WTC11 (cell line): ENCODE measurements around the gene MMP11. TPM values are rescaled to one million over a fixed set of nuclear protein-coding genes. Genes with fewer than 3 reads are reported as not detected.
A peak's percentile ranks its signal among the peaks of the same experiment; 100 is the strongest.

ENCODE experiments used
- ATAC-seq: fragments of 200-7000 bp; cut with Tn5 transposase; 2 replicates; pipeline ENCODE4 v1.10.0; 2021; ENCODE audit warnings: mild to moderate bottlenecking, moderate library complexity
- CTCF ChIA-PET: fragments of 300-600 bp; sonication (Branson Sonifier 250); formaldehyde crosslinking; loops from one replicate; lab custom pipeline; 2021; ENCODE audit warnings: antibody characterized with exemption; lab: Charles Lee
- POLR2A ChIA-PET: fragments of 350-600 bp; sonication (Branson Sonifier 250); formaldehyde crosslinking; loops from one replicate; lab custom pipeline; 2021; ENCODE audit warnings: antibody characterized with exemption; lab: Charles Lee
- DNase-seq: peaks from one replicate; pipeline ENCODE4 v3.0.0; 2021; ENCODE audit warnings: low spot score
- H3K27ac Mint-ChIP-seq: 2 replicates; pipeline ENCODE4 v1.8.0; 2021; ENCODE audit warnings: mixed read lengths
- H3K27me3 Mint-ChIP-seq: 2 replicates; pipeline ENCODE4 v1.8.0; 2021; ENCODE audit warnings: low read depth, mild to moderate bottlenecking, moderate library complexity, mixed read lengths
- H3K36me3 Mint-ChIP-seq: 2 replicates; pipeline ENCODE4 v1.8.0; 2021; ENCODE audit warnings: mixed read lengths
- H3K4me1 Mint-ChIP-seq: 2 replicates; pipeline ENCODE4 v1.8.0; 2022; ENCODE audit warnings: mixed read lengths
- H3K4me3 Mint-ChIP-seq: 2 replicates; pipeline ENCODE4 v1.8.0; 2021; ENCODE audit warnings: mild to moderate bottlenecking, moderate library complexity, mixed read lengths
- H3K9me3 Mint-ChIP-seq: 2 replicates; pipeline ENCODE4 v1.8.0; 2021; ENCODE audit warnings: mixed read lengths
- CREB1 ChIP-seq: sonication (generic); formaldehyde crosslinking; IDR thresholded peaks from 2 replicates; pipeline ENCODE4 v1.8.0; 2023; ENCODE audit warnings: mild to moderate bottlenecking, missing genetic modification reagents
- ETV6 ChIP-seq: sonication (generic); formaldehyde crosslinking; IDR thresholded peaks from 2 replicates; pipeline ENCODE4 v1.8.1; 2022; ENCODE audit warnings: mild to moderate bottlenecking, missing genetic modification reagents
- FOXP1 ChIP-seq: sonication (generic); formaldehyde crosslinking; IDR thresholded peaks from 2 replicates; pipeline ENCODE4 v1.8.0; 2022; ENCODE audit warnings: missing genetic modification reagents, mild to moderate bottlenecking, moderate library complexity, borderline replicate concordance
- GABPB1 ChIP-seq: sonication (generic); formaldehyde crosslinking; IDR thresholded peaks from 2 replicates; pipeline ENCODE4 v1.8.1; 2023; ENCODE audit warnings: mild to moderate bottlenecking, missing genetic modification reagents
- JAZF1 ChIP-seq: fragments of 250-450 bp; sonication (Bioruptor Pico); IDR thresholded peaks from 2 replicates; pipeline ENCODE4 v1.9.0; 2021; ENCODE audit warnings: moderate library complexity, mild to moderate bottlenecking, inconsistent platforms
- NR1H2 ChIP-seq: sonication (generic); formaldehyde crosslinking; IDR thresholded peaks from 2 replicates; pipeline ENCODE4 v1.9.0; 2021; ENCODE audit warnings: mild to moderate bottlenecking, moderate library complexity, missing genetic modification reagents
- NR3C1 ChIP-seq: sonication (generic); formaldehyde crosslinking; conservative IDR thresholded peaks from 2 replicates; pipeline ENCODE4 v1.8.1; 2023; ENCODE audit warnings: low read depth, mild to moderate bottlenecking, missing genetic modification reagents
- RELA ChIP-seq: sonication (generic); formaldehyde crosslinking; IDR thresholded peaks from 2 replicates; pipeline ENCODE4 v1.8.1; 2022; ENCODE audit warnings: missing genetic modification reagents, mild to moderate bottlenecking, borderline replicate concordance
- RORB ChIP-seq: fragments of 250-450 bp; sonication (Bioruptor Pico); IDR thresholded peaks from 2 replicates; pipeline ENCODE4 v1.9.0; 2021; ENCODE audit warnings: mild to moderate bottlenecking
- SP1 ChIP-seq: sonication (generic); formaldehyde crosslinking; conservative IDR thresholded peaks from 2 replicates; pipeline ENCODE4 v1.8.1; 2022; ENCODE audit warnings: missing genetic modification reagents
- ZNF219 ChIP-seq: sonication (generic); formaldehyde crosslinking; IDR thresholded peaks from 2 replicates; pipeline ENCODE4 v1.8.0; 2023; ENCODE audit warnings: missing genetic modification reagents, mild to moderate bottlenecking, borderline replicate concordance
- ZNF396 ChIP-seq: fragments of 250-450 bp; sonication (Bioruptor Pico); IDR thresholded peaks from 2 replicates; pipeline ENCODE4 v1.8.0; 2021; ENCODE audit warnings: mild to moderate bottlenecking, moderate library complexity, borderline replicate concordance
- ZNF416 ChIP-seq: fragments of 250-450 bp; sonication (Bioruptor Pico); IDR thresholded peaks from 2 replicates; pipeline ENCODE4 v1.9.0; 2021; ENCODE audit warnings: mild to moderate bottlenecking, inconsistent platforms
- ZNF423 ChIP-seq: fragments of 250-450 bp; sonication (Bioruptor Pico); IDR thresholded peaks from 2 replicates; pipeline ENCODE4 v2.1.2; 2022; ENCODE audit warnings: mild to moderate bottlenecking, moderate library complexity
- ZSCAN18 ChIP-seq: fragments of 250-450 bp; sonication (Bioruptor Pico); IDR thresholded peaks from 2 replicates; pipeline ENCODE4 v2.1.2; 2022; ENCODE audit warnings: mild to moderate bottlenecking, moderate library complexity
- total RNA-seq: library from RNA; stranded (reverse); gene quantifications from 3 replicates; pipeline ENCODE4 v1.2.3, GENCODE V29; 2021
- TF ChIP-seq, protein P1 (sequence below): sonication (generic); formaldehyde crosslinking; IDR thresholded peaks from 2 replicates; pipeline ENCODE4 v1.8.1; 2023; ENCODE audit warnings: mild to moderate bottlenecking, missing genetic modification reagents, moderate library complexity
- TF ChIP-seq, protein P2 (sequence below): fragments of 250-450 bp; sonication (Bioruptor Pico); IDR thresholded peaks from 2 replicates; pipeline ENCODE4 v1.9.0; 2021; ENCODE audit warnings: mild to moderate bottlenecking
- TF ChIP-seq, protein P3 (sequence below): sonication (generic); formaldehyde crosslinking; IDR thresholded peaks from 2 replicates; pipeline ENCODE4 v1.8.0; 2022; ENCODE audit warnings: mild to moderate bottlenecking, missing genetic modification reagents
- TF ChIP-seq, protein P4 (sequence below): sonication (generic); formaldehyde crosslinking; IDR thresholded peaks from 2 replicates; pipeline ENCODE4 v1.8.1; 2022; ENCODE audit warnings: mild to moderate bottlenecking, missing genetic modification reagents, moderate library complexity, borderline replicate concordance

The MMP11 gene
- total RNA-seq, 1 experiment from 2014 or later = 16.5 TPM

DNA sequence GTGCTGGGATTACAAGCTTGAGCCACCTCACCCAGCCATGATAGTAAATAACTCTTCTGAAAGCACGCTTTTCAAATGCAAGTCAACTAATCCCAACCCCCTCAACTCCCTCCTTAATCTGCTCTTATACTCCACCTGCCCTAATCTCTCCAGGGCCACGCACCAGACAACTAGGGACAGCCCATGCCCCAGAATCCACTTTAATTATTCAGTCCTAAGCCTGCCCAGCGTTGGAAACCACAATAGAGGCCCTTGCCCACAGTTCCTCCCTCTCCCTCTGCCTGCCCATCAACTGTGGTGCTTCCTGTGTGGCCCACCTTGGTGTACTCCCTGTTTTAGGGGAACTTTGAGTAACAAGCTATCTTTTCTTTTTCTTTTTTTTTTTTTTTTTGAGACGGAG lies 15.8 kb upstream of the MMP11 start (continued):
- no peak for TF ChIP-seq ZNF423 (CRISPR knock-in tag)
- TF ChIP-seq, all 79 proteins: peak for 0

- peaks cover 25% of the 10 kb centered on the region for H3K4me1 Mint-ChIP-seq
- H3K9me3 Mint-ChIP-seq = no peaks in the 10 kb centered on the region
- no peak overlapping the region for H3K27ac Mint-ChIP-seq
- POLR2A ChIA-PET = no interaction called here
- ATAC-seq = no peak
- peaks cover 5% of the 10 kb centered on the region for H3K27me3 Mint-ChIP-seq
- CTCF ChIA-PET = interaction anchor here (0.6 to 1.3 kb wide), 2 partner anchors 9 to 110 kb away, joined by 4 to 6 read pairs; no protein-coding TSS in a partner anchor
- no peak for TF ChIP-seq ZNF416 (CRISPR knock-in tag)
- TF ChIP-seq RELA (CRISPR knock-in tag) = no peak
- TF ChIP-seq RORB (CRISPR knock-in tag) = no peak
- no peak for TF ChIP-seq SP1
- TF ChIP-seq ZSCAN18 (CRISPR knock-in tag) = no peak
- TF ChIP-seq ZNF396 (CRISPR knock-in tag) = no peak
- no peak for TF ChIP-seq ZNF423 (CRISPR knock-in tag)
- no peak for TF ChIP-seq ETV6
- H3K36me3 Mint-ChIP-seq = no peaks in the 10 kb centered on the region
- no peak for DNase-seq
- H3K4me3 Mint-ChIP-seq = no peak overlapping the region
These were observed 13.1 kb upstream of the MMP11 start for GRCh38 chr22:23759566-23759965.

DNA sequence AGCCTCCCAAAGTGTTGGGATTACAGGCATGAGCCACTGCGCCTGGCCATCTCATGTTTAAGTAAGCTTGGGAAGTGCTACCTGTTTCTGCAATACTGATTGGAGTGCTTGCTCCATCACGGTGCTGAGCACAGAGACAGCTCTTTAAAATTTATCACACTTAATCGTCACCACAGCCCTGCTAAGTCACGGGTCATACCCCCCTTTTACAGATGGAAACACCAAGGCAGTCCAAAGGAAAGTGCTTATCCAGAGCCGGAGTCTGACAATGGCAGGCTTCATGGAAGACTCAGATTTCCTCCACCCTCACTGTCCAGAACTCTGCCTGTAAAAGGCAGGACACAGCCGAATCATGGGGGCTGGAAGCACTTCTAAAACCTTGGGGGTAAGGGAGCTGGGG lies 12.6 kb upstream of the MMP11 start:
- peak overlapping the region; percentile 20; the same call in 1 of the 2 replicates for H3K27ac Mint-ChIP-seq
- H3K4me1 Mint-ChIP-seq = peaks cover 27% of the 10 kb centered on the region
- H3K27me3 Mint-ChIP-seq = peaks cover 5% of the 10 kb centered on the region
- H3K36me3 Mint-ChIP-seq = no peaks in the 10 kb centered on the region
- TF ChIP-seq ZNF423 (CRISPR knock-in tag) (no peak), NR1H2 (CRISPR knock-in tag) (no peak), JAZF1 (CRISPR knock-in tag) (no peak), CREB1 (CRISPR knock-in tag) (no peak), NR3C1 (CRISPR knock-in tag) (no peak), GABPB1 (CRISPR knock-in tag) (no peak), ETV6 (no peak), FOXP1 (CRISPR knock-in tag) (no peak), ZNF219 (CRISPR knock-in tag) (no peak)
- TF ChIP-seq, protein P1, sequence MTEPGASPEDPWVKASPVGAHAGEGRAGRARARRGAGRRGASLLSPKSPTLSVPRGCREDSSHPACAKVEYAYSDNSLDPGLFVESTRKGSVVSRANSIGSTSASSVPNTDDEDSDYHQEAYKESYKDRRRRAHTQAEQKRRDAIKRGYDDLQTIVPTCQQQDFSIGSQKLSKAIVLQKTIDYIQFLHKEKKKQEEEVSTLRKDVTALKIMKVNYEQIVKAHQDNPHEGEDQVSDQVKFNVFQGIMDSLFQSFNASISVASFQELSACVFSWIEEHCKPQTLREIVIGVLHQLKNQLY (CRISPR knock-in tag) = no peak
- TF ChIP-seq, protein P2, sequence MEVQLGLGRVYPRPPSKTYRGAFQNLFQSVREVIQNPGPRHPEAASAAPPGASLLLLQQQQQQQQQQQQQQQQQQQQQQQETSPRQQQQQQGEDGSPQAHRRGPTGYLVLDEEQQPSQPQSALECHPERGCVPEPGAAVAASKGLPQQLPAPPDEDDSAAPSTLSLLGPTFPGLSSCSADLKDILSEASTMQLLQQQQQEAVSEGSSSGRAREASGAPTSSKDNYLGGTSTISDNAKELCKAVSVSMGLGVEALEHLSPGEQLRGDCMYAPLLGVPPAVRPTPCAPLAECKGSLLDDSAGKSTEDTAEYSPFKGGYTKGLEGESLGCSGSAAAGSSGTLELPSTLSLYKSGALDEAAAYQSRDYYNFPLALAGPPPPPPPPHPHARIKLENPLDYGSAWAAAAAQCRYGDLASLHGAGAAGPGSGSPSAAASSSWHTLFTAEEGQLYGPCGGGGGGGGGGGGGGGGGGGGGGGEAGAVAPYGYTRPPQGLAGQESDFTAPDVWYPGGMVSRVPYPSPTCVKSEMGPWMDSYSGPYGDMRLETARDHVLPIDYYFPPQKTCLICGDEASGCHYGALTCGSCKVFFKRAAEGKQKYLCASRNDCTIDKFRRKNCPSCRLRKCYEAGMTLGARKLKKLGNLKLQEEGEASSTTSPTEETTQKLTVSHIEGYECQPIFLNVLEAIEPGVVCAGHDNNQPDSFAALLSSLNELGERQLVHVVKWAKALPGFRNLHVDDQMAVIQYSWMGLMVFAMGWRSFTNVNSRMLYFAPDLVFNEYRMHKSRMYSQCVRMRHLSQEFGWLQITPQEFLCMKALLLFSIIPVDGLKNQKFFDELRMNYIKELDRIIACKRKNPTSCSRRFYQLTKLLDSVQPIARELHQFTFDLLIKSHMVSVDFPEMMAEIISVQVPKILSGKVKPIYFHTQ (CRISPR knock-in tag) = no peak
- TF ChIP-seq, protein P3, sequence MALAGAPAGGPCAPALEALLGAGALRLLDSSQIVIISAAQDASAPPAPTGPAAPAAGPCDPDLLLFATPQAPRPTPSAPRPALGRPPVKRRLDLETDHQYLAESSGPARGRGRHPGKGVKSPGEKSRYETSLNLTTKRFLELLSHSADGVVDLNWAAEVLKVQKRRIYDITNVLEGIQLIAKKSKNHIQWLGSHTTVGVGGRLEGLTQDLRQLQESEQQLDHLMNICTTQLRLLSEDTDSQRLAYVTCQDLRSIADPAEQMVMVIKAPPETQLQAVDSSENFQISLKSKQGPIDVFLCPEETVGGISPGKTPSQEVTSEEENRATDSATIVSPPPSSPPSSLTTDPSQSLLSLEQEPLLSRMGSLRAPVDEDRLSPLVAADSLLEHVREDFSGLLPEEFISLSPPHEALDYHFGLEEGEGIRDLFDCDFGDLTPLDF (CRISPR knock-in tag) = no peak
- TF ChIP-seq, protein P4, sequence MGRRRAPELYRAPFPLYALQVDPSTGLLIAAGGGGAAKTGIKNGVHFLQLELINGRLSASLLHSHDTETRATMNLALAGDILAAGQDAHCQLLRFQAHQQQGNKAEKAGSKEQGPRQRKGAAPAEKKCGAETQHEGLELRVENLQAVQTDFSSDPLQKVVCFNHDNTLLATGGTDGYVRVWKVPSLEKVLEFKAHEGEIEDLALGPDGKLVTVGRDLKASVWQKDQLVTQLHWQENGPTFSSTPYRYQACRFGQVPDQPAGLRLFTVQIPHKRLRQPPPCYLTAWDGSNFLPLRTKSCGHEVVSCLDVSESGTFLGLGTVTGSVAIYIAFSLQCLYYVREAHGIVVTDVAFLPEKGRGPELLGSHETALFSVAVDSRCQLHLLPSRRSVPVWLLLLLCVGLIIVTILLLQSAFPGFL (CRISPR knock-in tag) = no peak
- ChIA-PET POLR2A (interaction anchor here (0.6 kb wide), 1 partner anchor 151 kb away, joined by 3 read pairs; no protein-coding TSS in a partner anchor), CTCF (interaction anchor here (0.6 to 1.3 kb wide), 2 partner anchors 9 to 111 kb away, joined by 4 to 6 read pairs; no protein-coding TSS in a partner anchor)
- DNase-seq (no peak), ATAC-seq (no peak)
- H3K4me3 Mint-ChIP-seq = no peak overlapping the region
- no peaks in the 10 kb centered on the region for H3K9me3 Mint-ChIP-seq
